ENCODE results near the gene NDUFAF2. TPM values are rescaled to one million over a fixed set of nuclear protein-coding genes. Genes with fewer than 3 reads are reported as not detected.

The NDUFAF2 gene
- total RNA-seq, 1 donor from 2014 or later: 33.1 TPM

- no peaks in the 10 kb centered on the region for H3K36me3 ChIP-seq
- TF ChIP-seq POLR2AphosphoS5 (IDR thresholded peaks at IDR 0.05; ENCODE audit: insufficient read depth in 1 of 2, low read depth in 1 of 2) (no peak), POLR2A (IDR thresholded peaks at IDR 0.05) (no peak)
- no peak for DNase-seq (ENCODE audit: extremely low spot score in 2 of 2)
- intact Hi-C loops (cut with DNase I): no loop called here
- H3K9me3 ChIP-seq: no peaks in the 10 kb centered on the region
- peaks cover 6% of the 10 kb centered on the region for H3K4me1 ChIP-seq
- H3K4me3 ChIP-seq: no peak overlapping the region
- no peaks in the 10 kb centered on the region for H3K27me3 ChIP-seq
- H3K27ac ChIP-seq: no peak overlapping the region
Observed at GRCh38 chr5:61052882-61053281, 107.9 kb downstream of the NDUFAF2 start.

GRCh38 chr5:61053937-61054336, 108.9 kb downstream of the NDUFAF2 start:
- Histone ChIP-seq H3K27ac (no peak overlapping the region), H3K9me3 (no peaks in the 10 kb centered on the region), H3K4me1 (peaks cover 6% of the 10 kb centered on the region), H3K4me3 (no peak overlapping the region), H3K36me3 (no peaks in the 10 kb centered on the region), H3K27me3 (no peaks in the 10 kb centered on the region)
- intact Hi-C loops (cut with DNase I): no loop called here
- TF ChIP-seq CTCF (IDR thresholded peaks at IDR 0.05): no peak
- no peak for TF ChIP-seq POLR2A (IDR thresholded peaks at IDR 0.05)
- no peak for TF ChIP-seq POLR2AphosphoS5 (IDR thresholded peaks at IDR 0.05; ENCODE audit: insufficient read depth in 1 of 2, low read depth in 1 of 2)
- DNase-seq (ENCODE audit: extremely low spot score in 2 of 2): no peak

- no peak for DNase-seq (ENCODE audit: extremely low spot score in 2 of 2)
- no peak overlapping the region for H3K27ac ChIP-seq
- H3K4me1 ChIP-seq: peaks cover 6% of the 10 kb centered on the region
- H3K9me3 ChIP-seq: no peaks in the 10 kb centered on the region
- H3K36me3 ChIP-seq: no peaks in the 10 kb centered on the region
- no peaks in the 10 kb centered on the region for H3K27me3 ChIP-seq
- no peak overlapping the region for H3K4me3 ChIP-seq
- TF ChIP-seq CTCF (IDR thresholded peaks at IDR 0.05): peak in 1 of 3 experiments; percentile 19
- no peak for TF ChIP-seq POLR2AphosphoS5 (IDR thresholded peaks at IDR 0.05; ENCODE audit: insufficient read depth in 1 of 2, low read depth in 1 of 2)
- intact Hi-C loops (cut with DNase I): no loop called here
Observed at GRCh38 chr5:61055434-61056006, 110.5 kb downstream of the NDUFAF2 start.

GRCh38 chr5:61059499-61059898, 114.5 kb downstream of the NDUFAF2 start:
- intact Hi-C loops (cut with DNase I): no loop called here

GRCh38 chr5:61069150-61069549, 124.1 kb downstream of the NDUFAF2 start:
- no peaks in the 10 kb centered on the region for H3K27me3 ChIP-seq
- no peak overlapping the region for H3K4me3 ChIP-seq
- H3K36me3 ChIP-seq: no peaks in the 10 kb centered on the region
- intact Hi-C loops (cut with DNase I): no loop called here
- no peak overlapping the region for H3K27ac ChIP-seq
- no peak for TF ChIP-seq POLR2AphosphoS5 (IDR thresholded peaks at IDR 0.05; ENCODE audit: insufficient read depth in 1 of 2, low read depth in 1 of 2)
- TF ChIP-seq CTCF (IDR thresholded peaks at IDR 0.05): no peak
- no peak for TF ChIP-seq POLR2A (IDR thresholded peaks at IDR 0.05)
- no peak for DNase-seq (ENCODE audit: extremely low spot score in 2 of 2)
- H3K9me3 ChIP-seq: peaks cover 2% of the 10 kb centered on the region
- H3K4me1 ChIP-seq: peaks cover 6% of the 10 kb centered on the region

More at GRCh38 chr5:61059499-61059898, 114.5 kb downstream of the NDUFAF2 start:
- H3K36me3 ChIP-seq: no peaks in the 10 kb centered on the region
- no peaks in the 10 kb centered on the region for H3K4me1 ChIP-seq
- no peak overlapping the region for H3K4me3 ChIP-seq
- H3K9me3 ChIP-seq: no peaks in the 10 kb centered on the region
- DNase-seq (ENCODE audit: extremely low spot score in 2 of 2): no peak
- no peaks in the 10 kb centered on the region for H3K27me3 ChIP-seq
- TF ChIP-seq POLR2AphosphoS5 (IDR thresholded peaks at IDR 0.05; ENCODE audit: insufficient read depth in 1 of 2, low read depth in 1 of 2) (no peak), POLR2A (IDR thresholded peaks at IDR 0.05) (no peak), CTCF (IDR thresholded peaks at IDR 0.05) (no peak)
- no peak overlapping the region for H3K27ac ChIP-seq
